Left hindlimb (tissue), 1 donor: ENCODE measurements around the gene TUBGCP3.

Experiments used
- DNase-seq: peaks from one replicate; pipeline ENCODE4 v3.0.0-alpha.2; 2018

The TUBGCP3 gene

GRCh38 chr13:112474869-112475268 is 113.1 kb downstream of the TUBGCP3 start:
- no peak for DNase-seq

- DNase-seq: no peak
These were observed 114.1 kb downstream of the TUBGCP3 start for GRCh38 chr13:112473818-112474217.

GRCh38 chr13:112469071-112469745 is 118.7 kb downstream of the TUBGCP3 start:
- no peak for DNase-seq

GRCh38 chr13:112468069-112468468 is 119.9 kb downstream of the TUBGCP3 start:
- no peak for DNase-seq

- no peak for DNase-seq
These were observed 120.7 kb downstream of the TUBGCP3 start for GRCh38 chr13:112467236-112467635.

GRCh38 chr13:112466132-112467058 is 121.6 kb downstream of the TUBGCP3 start:
- DNase-seq: peak; percentile 48

- no peak for DNase-seq
These were observed 122.5 kb downstream of the TUBGCP3 start for GRCh38 chr13:112465251-112466131.

- DNase-seq: no peak
These were observed 123.2 kb downstream of the TUBGCP3 start for GRCh38 chr13:112464720-112465119.

GRCh38 chr13:112462408-112462807 is 125.5 kb downstream of the TUBGCP3 start:
- DNase-seq: no peak

- DNase-seq: no peak
These were observed 130.5 kb downstream of the TUBGCP3 start for GRCh38 chr13:112457485-112457884.

- no peak for DNase-seq
These were observed 130.9 kb downstream of the TUBGCP3 start for GRCh38 chr13:112457081-112457480.

- DNase-seq: no peak
These were observed 131.6 kb downstream of the TUBGCP3 start for GRCh38 chr13:112456138-112457056.

- no peak for DNase-seq
These were observed 132.4 kb downstream of the TUBGCP3 start for GRCh38 chr13:112455476-112456059.

GRCh38 chr13:112454648-112455334 is 133.2 kb downstream of the TUBGCP3 start:
- no peak for DNase-seq

GRCh38 chr13:112453874-112454647 is 133.9 kb downstream of the TUBGCP3 start:
- no peak for DNase-seq

- no peak for DNase-seq
These were observed 134.6 kb downstream of the TUBGCP3 start for GRCh38 chr13:112453207-112453829.

- no peak for DNase-seq
These were observed 135.4 kb downstream of the TUBGCP3 start for GRCh38 chr13:112452380-112453206.

- no peak for DNase-seq
These were observed 136.2 kb downstream of the TUBGCP3 start for GRCh38 chr13:112451512-112452379.
